PC-9 (cell line): ENCODE measurements around the gene SIAH2.

ENCODE experiments used
- CTCF ChIP-seq: fragments of 200-600 bp; sonication (generic); conservative IDR thresholded peaks from 2 replicates; pipeline ENCODE4 v1.6.1; 2017; ENCODE audit warnings: mixed run types, antibody characterized with exemption, mild to moderate bottlenecking, moderate library complexity
- EZH2 ChIP-seq: fragments of 200-600 bp; sonication (generic); IDR thresholded peaks from 2 replicates; pipeline ENCODE4 v1.8.0; 2017; ENCODE audit warnings: antibody characterized with exemption, low read depth

- TF ChIP-seq CTCF (no peak; the same call in 1 of the 2 replicates), EZH2 (no peak)
Observed at GRCh38 chr3:150763841-150764483, 993 bp upstream of the SIAH2 start.
